Stimulated activated CD4-positive, alpha-beta T cell treated with anti-CD3 and anti-CD28 coated beads, Interleukin-1b, Interleukin-23, amount 100 ng/mL, for 1 hour (primary cell): ENCODE results near the gene TMC7.
"Not testable (repeated sequence)": the region's sequence is repeated elsewhere in the genome, so short reads cannot be mapped to it uniquely, and the experiment has no call there.

Experiments
- DNase-seq, 2 donors: peaks; one replicate each; pipeline ENCODE4 v3.0.0-alpha.2; 2020; ENCODE audit warnings: low read depth in 2 of 2

The TMC7 gene

DNA sequence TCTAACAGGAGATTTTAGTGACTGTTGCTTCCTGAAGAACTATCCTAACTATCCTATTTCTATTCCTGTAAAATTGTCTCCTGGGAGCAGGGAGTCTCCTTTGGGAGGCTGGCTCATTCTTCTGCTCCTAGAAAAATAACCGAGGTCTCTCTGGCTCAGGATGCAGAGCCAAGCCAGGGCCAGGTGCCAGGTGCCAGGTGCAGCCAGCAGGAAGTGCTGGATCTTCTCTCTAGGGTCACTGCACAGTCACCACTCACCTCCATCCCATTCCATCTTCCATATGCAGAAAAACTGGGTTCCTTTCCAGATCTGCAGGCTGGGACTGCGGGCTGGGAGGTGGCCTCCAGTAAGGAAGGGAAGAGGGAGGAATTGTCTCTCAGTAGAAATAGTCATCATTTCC is 3.8 kb upstream of the TMC7 start:
- no peak for DNase-seq

DNA sequence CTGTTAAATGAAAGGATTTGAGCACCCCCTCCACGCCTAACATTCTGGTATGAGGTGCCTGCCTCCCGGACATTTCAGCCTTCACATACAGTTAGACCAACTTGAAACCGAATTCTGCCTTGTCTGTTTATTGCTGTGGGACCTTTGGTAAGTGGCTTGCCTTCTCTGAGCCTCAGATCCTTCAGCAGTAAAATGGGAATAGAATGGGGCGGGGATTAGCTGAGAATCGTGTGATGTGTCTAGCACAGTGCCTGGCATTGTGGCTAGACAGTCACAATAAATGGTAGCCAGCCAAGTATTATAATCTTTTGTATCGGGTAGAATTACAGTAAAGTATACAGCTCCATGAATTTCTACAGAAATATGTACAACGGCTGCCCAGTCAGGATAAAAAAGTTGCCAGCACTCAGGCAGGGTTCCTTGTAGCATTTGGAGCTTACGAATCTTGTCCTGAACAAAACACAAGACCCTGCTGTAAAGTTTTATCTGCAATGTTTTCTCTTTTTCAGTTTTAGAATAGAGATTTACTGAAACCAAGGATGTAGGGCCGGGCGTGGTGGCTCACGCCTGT is 786 bp downstream of the TMC7 start:
- DNase-seq = no peak

DNA sequence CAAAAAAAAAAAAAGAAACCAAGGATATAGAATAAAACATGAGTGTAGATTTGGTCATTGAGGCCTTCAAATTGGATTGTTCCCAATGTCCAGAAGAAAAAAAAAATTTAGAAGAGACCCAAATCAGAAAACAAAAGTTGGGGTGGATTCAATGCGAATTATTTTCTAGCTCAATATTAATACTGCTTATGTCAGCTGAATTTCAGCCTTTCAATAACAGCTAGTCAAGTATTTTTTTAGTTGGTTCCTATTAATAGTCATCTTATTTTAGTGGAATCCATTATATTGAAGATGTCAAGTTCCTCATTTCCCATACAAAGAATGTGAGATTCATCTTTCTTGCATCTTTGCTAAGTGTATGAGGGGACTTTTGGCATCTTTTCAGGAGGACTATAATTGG is 1.5 kb downstream of the TMC7 start:
- DNase-seq = not testable (repeated sequence)

DNA sequence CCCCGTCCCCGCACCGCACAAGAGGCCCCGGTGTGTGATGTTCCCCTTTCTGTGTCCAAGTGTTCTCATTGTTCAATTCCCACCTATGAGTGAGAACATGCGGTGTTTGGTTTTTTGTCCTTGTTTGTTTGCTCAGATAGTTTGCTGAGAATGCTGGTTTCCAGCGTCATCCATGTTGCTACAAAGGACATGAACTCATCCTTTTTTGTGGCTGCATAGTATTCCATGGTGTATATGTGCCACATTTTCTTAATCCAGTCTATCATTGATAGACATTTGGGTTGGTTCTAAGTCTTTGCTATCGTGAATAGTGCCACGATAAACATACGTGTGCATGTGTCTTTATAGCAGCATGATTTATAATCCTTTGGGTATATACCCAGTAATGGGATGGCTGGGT is 8.0 kb downstream of the TMC7 start:
- DNase-seq = not testable (repeated sequence)

DNA sequence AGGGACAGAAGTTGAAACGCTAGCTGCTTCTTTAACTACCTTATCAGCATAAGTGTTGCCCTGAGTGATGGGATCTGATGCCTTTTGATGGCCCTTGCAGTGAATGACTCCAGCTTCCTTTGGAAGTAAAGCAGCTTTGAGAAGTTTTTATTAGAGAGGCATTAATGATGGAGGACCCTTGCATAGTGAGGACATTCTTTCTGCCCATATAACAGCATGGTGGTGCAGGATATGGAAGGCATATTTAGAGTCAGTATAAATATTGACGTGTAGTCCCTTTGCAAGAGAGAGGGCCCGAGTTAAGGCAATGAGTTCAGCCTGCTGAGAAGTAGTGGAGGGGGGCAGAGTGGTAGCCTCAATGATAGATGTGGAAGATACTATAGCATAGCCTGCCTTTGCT is 9.8 kb downstream of the TMC7 start:
- DNase-seq = not testable (repeated sequence)

DNA sequence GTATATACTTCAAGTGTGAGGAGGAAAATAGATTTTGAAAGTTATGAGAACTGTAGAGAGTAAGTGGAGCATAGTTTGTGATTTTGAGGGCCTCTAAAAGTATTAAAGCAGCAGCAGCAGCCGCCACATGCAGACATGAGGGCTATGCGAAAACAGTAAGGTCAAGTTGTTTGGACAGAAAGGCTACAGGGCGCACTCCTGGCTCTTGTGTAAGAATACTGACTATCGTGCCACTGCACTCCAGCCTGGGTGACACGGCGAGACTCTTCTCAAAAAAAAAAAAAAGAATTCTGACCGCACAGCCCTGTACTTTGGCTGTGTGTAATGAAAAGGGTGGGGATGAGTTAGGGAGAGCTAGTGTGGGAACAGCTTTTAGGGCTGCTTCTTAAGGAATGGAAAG is 10.4 kb downstream of the TMC7 start:
- DNase-seq = not testable (repeated sequence)

DNA sequence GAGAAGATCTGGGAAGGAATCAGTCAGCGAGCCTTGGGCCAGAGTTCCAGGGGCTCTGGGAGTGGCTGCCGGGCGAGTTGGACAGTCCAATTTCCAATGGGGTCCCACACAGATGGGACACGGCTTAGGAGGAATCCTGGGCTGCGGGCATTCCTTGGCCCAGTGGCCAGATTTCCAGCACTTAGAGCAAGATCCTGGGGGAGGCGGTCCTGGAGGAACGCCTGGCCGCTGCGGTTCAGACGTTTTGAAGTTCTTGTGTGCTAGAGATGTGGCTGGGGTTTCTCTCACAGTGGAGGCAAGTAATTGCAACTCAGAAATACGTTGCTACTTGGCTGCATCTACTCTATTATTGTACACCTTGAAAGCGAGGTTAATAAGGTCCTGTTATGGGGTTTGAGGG is 11.7 kb downstream of the TMC7 start:
- not testable (repeated sequence) for DNase-seq

DNA sequence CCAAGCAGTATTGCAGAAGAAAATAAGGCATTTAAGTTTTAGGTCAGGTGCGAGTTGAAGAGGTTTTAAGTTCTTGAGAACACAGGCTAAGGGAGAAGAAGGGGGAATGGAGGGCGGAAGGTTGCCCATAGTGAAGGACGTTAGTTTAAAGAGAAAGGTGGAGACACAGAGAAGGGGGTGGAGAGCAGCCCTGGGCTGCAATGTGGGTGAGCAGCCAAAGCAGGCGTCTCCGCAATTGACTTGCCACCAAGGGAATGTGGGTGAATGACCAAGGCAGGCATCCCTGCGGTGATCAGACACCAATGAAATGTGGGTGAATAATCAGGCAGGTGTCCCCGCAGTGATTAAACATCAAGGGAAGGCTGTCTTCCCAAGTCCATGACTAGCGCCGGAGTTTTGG is 12.8 kb downstream of the TMC7 start:
- not testable (repeated sequence) for DNase-seq

DNA sequence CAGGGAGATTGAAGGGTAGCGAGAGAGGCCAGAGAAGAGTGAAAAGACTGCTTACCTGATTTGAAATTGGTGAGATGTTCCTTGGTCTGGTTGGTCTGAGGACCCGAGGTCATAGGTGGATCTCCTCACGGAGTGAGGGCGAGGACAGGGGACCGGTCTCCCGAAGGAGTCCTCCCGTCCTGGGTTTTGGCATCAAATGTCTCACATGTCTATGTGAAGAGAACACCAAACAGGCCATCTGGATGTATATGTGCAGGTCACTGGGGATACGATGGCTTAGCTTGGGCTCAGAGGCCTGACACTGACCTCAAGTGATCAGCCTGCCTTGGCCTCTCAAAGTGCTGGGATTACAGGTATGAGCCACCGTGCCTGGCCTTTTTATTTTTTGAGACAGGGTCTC is 13.3 kb downstream of the TMC7 start:
- not testable (repeated sequence) for DNase-seq

DNA sequence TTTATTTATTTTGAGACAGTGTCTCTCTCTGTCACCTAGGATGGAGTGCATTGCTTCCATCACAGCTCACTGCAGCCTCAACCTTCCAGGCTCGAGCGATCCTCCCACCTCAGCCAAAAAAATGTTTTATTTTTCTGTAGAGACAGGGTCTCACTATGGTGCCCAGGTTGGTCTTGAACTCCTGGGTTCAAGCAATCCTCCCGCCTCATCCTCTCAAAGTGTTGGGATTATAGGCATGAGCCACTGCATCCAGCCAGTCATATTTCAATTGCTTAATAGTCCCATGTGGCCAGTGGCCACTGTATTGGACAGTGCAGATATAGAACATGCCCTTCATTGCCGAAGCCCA is 15.3 kb downstream of the TMC7 start:
- no peak for DNase-seq

DNA sequence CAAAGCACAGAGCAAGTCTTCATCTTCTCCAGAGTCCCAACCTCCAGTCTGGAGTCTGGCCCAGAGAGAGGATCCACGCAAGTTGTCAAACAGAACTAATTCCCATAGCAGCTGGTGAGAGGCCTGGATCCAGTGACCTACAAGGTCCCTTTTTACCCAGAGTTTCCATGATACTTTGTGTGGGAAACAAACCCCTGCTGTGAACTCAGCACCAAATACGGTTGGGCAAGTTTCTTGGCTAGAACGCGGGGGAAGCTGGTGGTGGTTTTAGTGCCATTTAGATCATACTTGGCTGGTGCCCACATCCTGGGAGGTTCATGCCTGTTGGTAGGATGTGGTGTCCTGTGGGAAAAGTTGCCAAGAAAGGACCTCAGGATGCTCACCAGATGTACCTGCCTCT is 18.1 kb downstream of the TMC7 start:
- DNase-seq = no peak

DNA sequence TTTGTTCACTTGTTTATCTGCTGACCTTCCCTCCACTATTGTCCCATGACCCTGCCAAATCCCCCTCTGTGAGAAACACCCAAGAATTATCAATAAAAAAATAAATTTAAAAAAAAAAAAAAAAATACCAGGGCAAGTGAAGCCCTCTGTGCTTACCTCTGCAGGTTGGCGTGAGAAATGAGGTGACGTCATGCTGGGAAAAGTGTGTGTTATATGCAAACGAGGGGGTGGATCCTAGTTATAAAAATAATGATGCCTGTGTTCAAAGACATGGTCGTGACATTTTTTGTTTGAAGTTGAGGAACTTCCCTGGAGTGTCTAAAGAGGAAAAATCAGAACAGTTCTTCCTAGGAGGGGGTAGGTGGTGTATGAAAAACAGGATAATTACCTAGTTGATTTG is 20.2 kb downstream of the TMC7 start:
- DNase-seq = no peak

DNA sequence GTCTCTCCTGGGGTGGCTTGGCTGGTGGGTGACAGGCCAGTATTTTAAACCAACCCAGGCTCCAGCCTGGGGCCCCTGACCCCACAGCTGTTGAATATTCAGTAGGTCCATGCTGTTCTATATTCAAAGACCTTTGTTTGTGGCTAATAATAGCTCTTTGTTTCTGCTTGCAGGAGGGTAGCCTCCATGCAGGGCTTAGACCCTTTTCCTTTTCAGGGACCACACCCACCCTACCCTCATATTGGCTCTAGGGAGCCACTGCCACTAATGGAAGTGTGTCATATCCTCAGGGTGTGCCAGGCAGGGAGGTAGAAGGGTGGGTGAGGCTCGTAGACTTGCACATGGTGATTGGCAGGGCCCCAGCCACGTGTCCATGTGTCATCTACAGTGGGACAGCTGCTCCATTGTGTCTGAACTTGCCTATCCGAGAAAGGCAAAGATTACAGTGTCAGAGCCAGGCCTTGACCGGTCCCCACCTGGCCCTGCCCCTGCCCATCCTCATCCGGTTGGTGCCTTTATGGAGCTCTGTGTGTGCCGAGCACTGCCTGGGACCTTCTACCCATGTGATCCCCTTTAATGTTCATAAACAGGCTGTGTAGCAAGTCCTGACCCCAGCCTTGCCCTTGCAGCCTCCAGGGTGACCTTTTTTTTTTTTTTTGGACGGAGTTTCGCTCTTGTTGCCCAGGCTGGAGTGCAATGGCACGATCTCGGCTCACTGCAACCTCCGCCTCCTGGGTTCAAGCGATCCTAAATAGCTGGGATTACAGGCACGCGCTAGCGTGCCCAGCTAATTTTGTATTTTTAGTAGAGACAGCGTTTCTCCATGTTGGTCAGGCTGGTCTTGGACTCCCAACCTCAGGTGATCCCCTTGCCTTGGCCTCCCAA is 22.1 kb downstream of the TMC7 start:
- no peak for DNase-seq

DNA sequence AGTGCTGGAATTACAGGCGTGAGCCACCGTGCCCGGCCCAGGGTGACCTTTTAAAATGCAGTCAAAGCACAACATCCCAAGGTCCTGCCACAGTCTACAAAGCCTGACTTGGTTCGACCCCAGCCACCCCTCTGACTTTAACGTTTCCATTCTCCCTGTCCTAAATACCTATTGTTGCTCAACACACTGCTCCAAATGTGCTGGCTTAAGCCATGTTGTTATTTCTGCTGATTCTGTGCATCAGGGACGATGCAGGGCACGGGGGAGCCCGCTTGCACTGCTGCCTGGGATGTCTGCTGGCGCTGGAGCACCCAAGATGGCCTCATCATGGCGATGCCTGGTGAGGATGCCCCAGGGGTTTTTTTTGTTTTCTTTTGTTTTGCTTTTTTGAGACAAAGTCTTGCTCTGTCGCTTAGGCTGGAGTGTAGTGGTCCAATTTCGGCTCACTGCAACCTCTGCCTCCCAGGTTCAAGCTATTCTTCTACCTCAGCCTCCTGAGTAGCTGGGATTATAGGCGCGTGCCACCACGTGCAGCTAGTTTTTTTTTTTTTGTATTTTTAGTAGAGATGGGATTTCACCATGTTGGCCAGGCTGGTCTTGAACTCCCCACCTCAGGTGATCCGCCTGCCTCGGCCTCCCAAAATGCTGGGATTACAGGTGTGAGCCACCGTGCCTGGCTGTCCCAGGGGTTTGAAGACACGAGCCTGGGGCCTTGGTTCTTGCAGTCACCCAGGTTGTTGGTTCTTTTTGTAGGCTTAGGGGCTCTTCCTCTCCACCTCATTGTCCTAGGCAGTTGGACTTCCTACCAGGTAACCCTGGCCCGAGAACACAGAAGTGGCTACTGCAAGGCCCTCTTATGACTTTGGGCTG is 22.9 kb downstream of the TMC7 start:
- DNase-seq = no peak

DNA sequence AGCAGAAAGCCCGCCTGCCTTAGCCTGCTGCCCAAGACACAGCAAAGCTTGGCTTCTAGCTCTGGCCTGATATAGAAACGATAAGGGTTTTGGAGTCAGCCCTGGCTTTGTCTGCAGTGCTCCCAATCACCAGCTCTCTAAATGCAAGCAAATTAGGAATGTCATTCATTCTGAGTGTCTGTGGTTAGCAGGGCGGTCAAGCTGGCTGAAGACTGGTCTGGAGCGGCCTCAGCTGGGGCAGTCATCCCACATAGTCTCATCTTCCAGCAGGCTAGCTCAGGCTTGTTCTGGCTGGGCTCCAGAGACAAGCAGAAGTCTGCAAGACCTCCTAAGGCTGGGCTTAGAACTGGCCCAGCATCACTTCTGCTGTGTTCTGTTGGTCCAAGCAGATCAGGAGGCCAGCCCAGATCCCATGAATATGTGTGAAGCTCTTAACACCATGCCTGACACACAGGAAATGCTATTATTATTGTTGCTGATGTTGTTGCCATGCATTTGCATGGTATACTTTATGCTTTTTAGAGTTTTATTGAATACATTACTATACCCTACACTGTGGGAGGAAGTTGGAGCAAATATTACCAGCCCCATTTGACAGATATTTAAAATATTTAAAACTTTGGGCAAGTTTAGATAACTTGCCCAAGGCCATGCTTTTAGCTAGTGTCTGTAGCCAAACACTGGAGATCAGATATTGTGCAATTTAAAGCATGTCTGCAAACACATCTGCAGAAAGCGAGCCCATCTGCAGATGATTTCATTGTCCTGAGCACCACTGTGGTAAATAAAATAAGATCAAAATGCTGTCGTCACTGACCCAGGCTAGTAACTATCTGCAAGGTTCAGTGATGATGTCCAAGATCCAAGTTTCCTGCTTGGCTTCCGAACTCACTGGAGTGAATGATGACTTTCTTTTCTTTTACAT is 24.8 kb downstream of the TMC7 start:
- no peak for DNase-seq

DNA sequence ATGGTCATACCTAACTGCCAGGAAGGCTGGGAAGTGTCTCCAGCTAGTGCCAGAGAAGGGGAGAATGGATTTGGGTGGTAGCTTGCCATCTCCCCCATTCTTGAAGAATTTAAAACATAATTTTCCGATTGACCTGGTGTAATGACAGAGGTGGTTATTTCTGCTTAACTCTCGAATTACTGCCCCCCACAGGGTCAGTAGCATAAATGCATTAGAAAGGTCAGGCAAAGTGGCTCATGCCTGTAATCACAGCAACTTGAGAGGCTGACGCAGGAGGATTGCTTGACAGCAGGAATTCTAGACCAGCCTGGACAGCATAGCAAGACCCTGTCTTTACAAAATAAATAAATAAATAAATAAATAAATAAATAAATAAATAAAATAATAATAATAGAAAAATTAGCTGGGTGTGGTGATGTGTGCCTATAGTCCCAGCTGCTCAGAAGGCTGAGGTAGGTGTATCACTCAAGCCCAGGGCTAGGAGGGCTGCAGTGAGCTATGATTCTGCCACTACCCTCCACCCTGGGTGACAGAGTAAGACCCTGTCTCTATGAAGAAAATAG is 27.5 kb downstream of the TMC7 start:
- DNase-seq = no peak

DNA sequence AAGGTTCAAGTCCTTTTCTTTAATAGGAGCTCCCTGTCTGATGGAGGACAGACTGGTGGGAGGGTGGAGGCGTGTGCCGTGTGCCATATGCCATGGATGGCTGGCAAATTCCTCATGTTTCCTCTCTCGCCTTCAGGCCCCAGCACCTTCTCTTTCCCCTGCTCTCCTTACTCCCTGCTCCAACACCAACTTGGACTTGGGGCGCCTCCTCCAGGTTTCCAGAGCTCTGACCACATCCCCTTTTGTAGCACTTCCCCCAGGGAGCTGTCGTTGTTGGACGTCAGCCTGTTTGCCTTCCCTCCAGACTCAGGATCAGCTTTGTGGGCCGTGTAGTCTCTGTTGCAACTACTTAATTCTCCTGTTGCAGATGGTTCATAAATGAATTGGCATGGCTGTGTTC is 30.7 kb downstream of the TMC7 start:
- no peak for DNase-seq

DNA sequence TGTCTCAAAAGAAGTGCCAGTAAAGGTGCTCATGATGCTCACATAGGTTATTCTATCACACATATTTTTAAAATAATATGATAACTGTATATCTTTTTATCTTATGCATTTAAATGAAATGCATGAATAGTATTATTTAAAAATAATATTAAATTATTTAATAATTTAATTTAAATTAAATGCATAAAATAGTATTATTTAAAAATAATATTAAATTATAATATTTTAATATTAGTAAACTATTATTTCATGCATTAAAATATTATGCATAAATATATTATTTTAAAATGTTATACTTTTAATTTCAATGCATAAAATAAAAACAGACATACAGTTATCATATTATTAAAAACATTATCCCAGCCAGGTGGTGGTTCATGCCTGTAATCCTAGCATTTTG is 33.4 kb downstream of the TMC7 start:
- no peak for DNase-seq

DNA sequence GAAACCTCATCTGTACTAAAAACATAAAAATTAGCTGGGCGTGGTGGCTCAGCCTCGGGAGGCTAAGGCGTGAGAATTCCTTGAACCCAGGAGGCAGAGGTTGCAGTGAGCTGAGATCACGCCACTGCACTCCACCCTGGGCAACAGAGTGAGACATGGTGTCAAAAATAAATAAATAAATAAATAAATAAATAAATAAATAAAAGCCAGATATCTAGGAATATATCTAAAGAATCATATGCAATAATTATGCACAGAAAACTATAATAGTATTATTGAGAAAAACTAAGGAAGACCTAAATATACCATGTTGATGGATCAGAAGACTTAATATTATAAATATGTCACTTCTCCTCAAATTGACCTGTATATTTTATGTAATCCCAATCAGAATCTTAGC is 37.0 kb downstream of the TMC7 start:
- no peak for DNase-seq

DNA sequence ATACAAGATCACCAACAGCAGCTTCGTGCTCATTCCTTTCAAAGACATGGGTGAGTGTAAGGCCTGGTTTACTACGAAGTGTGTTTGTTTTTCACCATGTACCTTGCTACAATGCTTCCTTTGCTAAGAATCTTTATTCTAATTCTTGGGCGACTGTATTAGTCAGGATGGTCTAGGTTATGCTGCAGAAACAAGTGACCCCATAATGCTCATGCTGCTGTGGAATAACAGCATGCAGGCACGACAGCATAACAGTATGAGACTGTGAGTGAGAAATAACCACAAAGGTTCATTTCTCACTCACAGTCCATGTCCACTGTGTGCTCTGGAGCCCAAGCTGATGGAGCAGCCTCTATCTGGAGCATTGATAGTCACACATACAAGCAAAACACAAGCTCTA is 38.0 kb downstream of the TMC7 start:
- no peak for DNase-seq

DNA sequence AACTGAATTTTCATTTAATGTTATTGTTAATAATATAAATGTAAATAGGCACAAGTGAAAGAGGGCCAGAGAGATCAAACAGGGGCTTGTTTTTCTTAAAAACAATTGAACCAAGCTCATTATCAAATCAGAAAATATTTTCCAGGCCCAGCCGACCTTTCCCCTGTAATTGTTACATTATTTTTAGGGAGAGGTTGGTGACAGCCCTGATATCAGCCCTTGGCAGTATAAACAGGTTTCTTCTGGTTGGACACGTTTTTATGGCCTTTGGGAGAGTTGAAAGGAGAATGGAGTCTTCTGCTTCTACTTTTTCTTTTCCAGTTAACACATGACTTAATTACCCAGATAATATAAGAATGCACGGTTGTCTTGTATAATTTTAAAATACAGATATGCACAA is 43.7 kb downstream of the TMC7 start:
- DNase-seq = no peak
